B cell (primary cell): ENCODE data around the gene EHF. TPM values are rescaled to one million over a fixed set of nuclear protein-coding genes. Genes with fewer than 3 reads are reported as not detected.

Experiments used
- ATAC-seq: fragments of 200-7000 bp; cut with Tn5 transposase; one replicate; pipeline ENCODE4 v1.10.0; 2021; ENCODE audit warnings: low read depth, mild to moderate bottlenecking, moderate number of reproducible peaks, moderate library complexity
- CTCF ChIA-PET: fragments of 350-600 bp; sonication (Branson Sonifier 250); formaldehyde crosslinking; loops from one replicate; lab custom pipeline; 2021; ENCODE audit warnings: antibody characterized with exemption, inconsistent platforms; lab: Charles Lee
- POLR2A ChIA-PET: fragments of 350-600 bp; sonication (Branson Sonifier 250); formaldehyde crosslinking; loops from one replicate; lab custom pipeline; 2021; ENCODE audit warnings: antibody characterized with exemption; lab: Charles Lee
- DNase-seq: peaks from one replicate; pipeline ENCODE4 v3.0.0; 2013
- H2AFZ ChIP-seq: 2 replicates; pipeline ENCODE4 v1.6.1; 2012; ENCODE audit warnings: mild to moderate bottlenecking, low read depth, low read length; ENCODE audit not compliant: insufficient read depth, poor library complexity, severe bottlenecking
- H3K27ac ChIP-seq, 2 donors: 1 replicate in 1 of 2; 2 replicates in 1 of 2; pipeline ENCODE4 v1.5.1; 2012 to 2013; ENCODE audit warnings: low read length in 2 of 2, mild to moderate bottlenecking in 2 of 2, moderate library complexity in 1 of 2
- H3K27me3 ChIP-seq, 4 experiments: fragments of 200-600 bp in 1 of 4; sonication (generic) in 1 of 4; replicated peaks in 1 of 4; 1 replicate in 2 of 4; 2 replicates in 2 of 4; pipeline versions ENCODE4 v1.6.1 to v1.7.0; 2013 to 2016; ENCODE audit warnings: low read length in 3 of 4, mild to moderate bottlenecking in 2 of 4, mixed read lengths in 1 of 4, moderate library complexity in 1 of 4; ENCODE audit not compliant: insufficient read depth in 4 of 4, control insufficient read depth in 3 of 4; ENCODE audit errors: control extremely low read depth in 1 of 4
- H3K36me3 ChIP-seq, 2 experiments: replicated peaks in 1 of 2; 1 replicate in 1 of 2; 2 replicates in 1 of 2; pipeline versions ENCODE4 v1.6.1 to v1.7.1; 2013; ENCODE audit warnings: low read length in 1 of 2; ENCODE audit not compliant: insufficient read depth in 2 of 2, control insufficient read depth in 1 of 2; ENCODE audit errors: control extremely low read depth in 1 of 2, extremely low read depth in 1 of 2
- H3K4me1 ChIP-seq, 2 donors: fragments of 200-600 bp in 1 of 2; sonication (generic) in 1 of 2; 1 replicate in 1 of 2; 2 replicates in 1 of 2; pipeline versions ENCODE4 v1.5.1 to v1.6.1; 2013 to 2017; ENCODE audit warnings: low read length in 2 of 2; ENCODE audit not compliant: control insufficient read depth in 2 of 2, insufficient read depth in 2 of 2
- H3K4me2 ChIP-seq: replicated peaks from 2 replicates; pipeline ENCODE3; 2012; ENCODE audit warnings: mild to moderate bottlenecking, low read depth, low read length; ENCODE audit not compliant: poor library complexity, severe bottlenecking
- H3K4me3 ChIP-seq, 5 experiments: fragments of 200-600 bp in 1 of 5; sonication (generic) in 1 of 5; 1 replicate in 3 of 5; 2 replicates in 2 of 5; pipeline versions ENCODE4 v1.5.1 to v1.7.0; 2011 to 2016; ENCODE audit warnings: low read length in 4 of 5, mild to moderate bottlenecking in 4 of 5, low read depth in 2 of 5, control low read depth in 1 of 5, moderate library complexity in 1 of 5; ENCODE audit not compliant: insufficient read depth in 1 of 5; ENCODE audit errors: control extremely low read depth in 1 of 5, extremely low read depth in 1 of 5
- H3K79me2 ChIP-seq: fragments of 200-600 bp; sonication (generic); one replicate; pipeline ENCODE4 v1.6.0; 2016; ENCODE audit warnings: low read length; ENCODE audit not compliant: control insufficient read depth, insufficient read depth
- H3K9ac ChIP-seq: fragments of 200-600 bp; sonication (generic); 2 replicates; pipeline ENCODE4 v1.6.1; 2017; ENCODE audit warnings: mild to moderate bottlenecking, low read length, moderate library complexity
- H3K9me3 ChIP-seq, 3 donors: one replicate each; pipeline versions ENCODE4 v1.6.1 to v1.7.1; 2013; ENCODE audit warnings: low read length in 2 of 3; ENCODE audit not compliant: control insufficient read depth in 2 of 3, insufficient read depth in 1 of 3; ENCODE audit errors: control extremely low read depth in 1 of 3
- H4K20me1 ChIP-seq: 2 replicates; pipeline ENCODE4 v1.6.0; 2012; ENCODE audit warnings: mild to moderate bottlenecking, low read length; ENCODE audit not compliant: insufficient read depth, control insufficient read depth, poor library complexity, severe bottlenecking
- H3K27ac Mint-ChIP-seq: one replicate; pipeline ENCODE4 v1.8.0; 2021; ENCODE audit warnings: mixed read lengths
- H3K27me3 Mint-ChIP-seq: one replicate; pipeline ENCODE4 v1.8.0; 2021; ENCODE audit warnings: mixed read lengths
- H3K4me1 Mint-ChIP-seq: one replicate; pipeline ENCODE4 v1.8.0; 2021; ENCODE audit warnings: mixed read lengths
- H3K4me3 Mint-ChIP-seq: one replicate; pipeline ENCODE4 v1.8.0; 2021; ENCODE audit warnings: mixed read lengths
- H3K9me3 Mint-ChIP-seq: one replicate; pipeline ENCODE4 v1.8.0; 2022; ENCODE audit warnings: mixed read lengths; ENCODE audit not compliant: insufficient read depth
- EZH2 ChIP-seq: IDR thresholded peaks from 2 replicates; pipeline ENCODE4 v1.6.1; 2012; ENCODE audit warnings: borderline replicate concordance, low read depth, mild to moderate bottlenecking, moderate library complexity, low read length; ENCODE audit not compliant: insufficient read depth, poor library complexity, severe bottlenecking
- WGBS: methylation state at CpG from one replicate; pipeline ENCODE4 v1.1.5; 2013; ENCODE audit warnings: missing lambda C conversion rate; ENCODE audit not compliant: insufficient coverage; 5-methylcytosine and 5-hydroxymethylcytosine counted together
- intact Hi-C: fragments of 100-400 bp; cut with micrococcal nuclease; formaldehyde crosslinking; loops from one replicate; pipeline ENCODE4 v1.10.0; 2022
- polyA plus RNA-seq: library from polyadenylated mRNA; depleted of rRNA; stranded (reverse); fragments of >200 nt; gene quantifications from 2 replicates; pipeline ENCODE4 v1.2.3, GENCODE V29; 2012
- total RNA-seq, 2 donors: library from RNA; stranded (reverse); fragments of 120-200 nt in 1 of 2; gene quantifications; 1 replicate in 1 of 2; 2 replicates in 1 of 2; pipeline versions ENCODE4 v1.2.3 to v1.2.4, GENCODE V29; 2013 to 2022
- TF ChIP-seq, protein P1 (sequence below): fragments of 200-600 bp; IDR thresholded peaks from one replicate; pipeline ENCODE4 v1.8.0; 2022; ENCODE audit warnings: antibody characterized with exemption, mild to moderate bottlenecking

EHF gene
- total and polyA plus RNA-seq, 2 donors (not counting 1 experiment from before 2014, with no cell fraction given), result not detected

DNA sequence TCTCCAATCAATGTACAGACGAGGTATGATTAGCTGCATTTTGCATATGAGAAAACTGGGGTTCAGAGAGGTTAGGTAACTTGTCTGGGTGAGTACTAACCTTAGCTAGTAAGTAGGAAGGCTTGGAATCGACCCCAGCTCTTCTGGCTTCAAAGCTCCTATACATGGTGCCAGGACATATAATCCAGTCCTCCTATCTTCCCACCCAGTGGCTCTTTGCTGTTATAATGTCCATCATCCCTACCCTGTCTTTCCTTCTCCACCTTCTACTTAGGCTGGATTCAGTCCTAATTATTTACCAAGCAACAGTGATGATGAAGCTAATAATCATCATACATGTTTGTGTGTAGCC is 20.0 kb downstream of the EHF start:
- POLR2A ChIA-PET, result no interaction called here
- WGBS, result 60% methylated on average over 1 of the region's 2 CpGs
- H2AFZ ChIP-seq, result no peak overlapping the region
- Mint-ChIP-seq H3K9me3 (no peaks in the 10 kb centered on the region), H3K4me3 (no peak overlapping the region), H3K4me1 (no peaks in the 10 kb centered on the region), H3K27ac (no peak overlapping the region), H3K27me3 (no peaks in the 10 kb centered on the region)
- no peaks in the 10 kb centered on the region for H3K36me3 ChIP-seq
- no peaks in the 10 kb centered on the region for H3K79me2 ChIP-seq
- no peaks in the 10 kb centered on the region for H3K9me3 ChIP-seq
- no peaks in the 10 kb centered on the region for H3K27me3 ChIP-seq
- intact Hi-C loops, result no loop called here
- H3K4me3 ChIP-seq, result no peak overlapping the region
- no peak overlapping the region for H3K27ac ChIP-seq
- DNase-seq, result no peak
- H3K9ac ChIP-seq, result no peak overlapping the region
- ATAC-seq, result no peak
- no peaks in the 10 kb centered on the region for H3K4me1 ChIP-seq
- no peak overlapping the region for H3K4me2 ChIP-seq
- CTCF ChIA-PET, result no interaction called here
- H4K20me1 ChIP-seq, result no peaks in the 10 kb centered on the region
- TF ChIP-seq, protein P1, sequence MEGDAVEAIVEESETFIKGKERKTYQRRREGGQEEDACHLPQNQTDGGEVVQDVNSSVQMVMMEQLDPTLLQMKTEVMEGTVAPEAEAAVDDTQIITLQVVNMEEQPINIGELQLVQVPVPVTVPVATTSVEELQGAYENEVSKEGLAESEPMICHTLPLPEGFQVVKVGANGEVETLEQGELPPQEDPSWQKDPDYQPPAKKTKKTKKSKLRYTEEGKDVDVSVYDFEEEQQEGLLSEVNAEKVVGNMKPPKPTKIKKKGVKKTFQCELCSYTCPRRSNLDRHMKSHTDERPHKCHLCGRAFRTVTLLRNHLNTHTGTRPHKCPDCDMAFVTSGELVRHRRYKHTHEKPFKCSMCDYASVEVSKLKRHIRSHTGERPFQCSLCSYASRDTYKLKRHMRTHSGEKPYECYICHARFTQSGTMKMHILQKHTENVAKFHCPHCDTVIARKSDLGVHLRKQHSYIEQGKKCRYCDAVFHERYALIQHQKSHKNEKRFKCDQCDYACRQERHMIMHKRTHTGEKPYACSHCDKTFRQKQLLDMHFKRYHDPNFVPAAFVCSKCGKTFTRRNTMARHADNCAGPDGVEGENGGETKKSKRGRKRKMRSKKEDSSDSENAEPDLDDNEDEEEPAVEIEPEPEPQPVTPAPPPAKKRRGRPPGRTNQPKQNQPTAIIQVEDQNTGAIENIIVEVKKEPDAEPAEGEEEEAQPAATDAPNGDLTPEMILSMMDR, result no peak
- TF ChIP-seq EZH2, result no peak

DNA sequence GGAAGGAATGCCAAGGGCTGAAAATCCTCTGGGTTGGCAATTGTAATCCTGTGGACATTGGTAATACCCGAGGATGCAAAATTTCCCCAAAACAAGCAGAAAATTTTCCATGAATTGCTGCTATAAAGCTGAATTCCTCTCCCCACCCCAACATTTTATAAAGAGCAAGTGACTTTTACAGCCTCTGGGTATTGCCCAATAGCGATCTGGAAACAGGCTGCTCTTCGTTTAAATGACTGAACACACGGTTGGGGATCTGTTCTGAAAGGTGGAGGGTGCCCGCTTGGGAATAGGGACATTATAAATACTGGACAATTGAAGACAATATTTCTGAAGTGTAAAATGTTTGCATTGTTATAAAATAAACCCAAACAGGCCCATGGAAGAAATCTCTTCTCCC is 20.6 kb downstream of the EHF start:
- intact Hi-C loops, result no loop called here
- no CpG with 5 or more reads among the region's 5 CpGs for WGBS
- Mint-ChIP-seq H3K4me1 (no peaks in the 10 kb centered on the region), H3K4me3 (no peak overlapping the region), H3K27ac (no peak overlapping the region), H3K27me3 (no peaks in the 10 kb centered on the region), H3K9me3 (no peaks in the 10 kb centered on the region)
- TF ChIP-seq EZH2, result no peak
- TF ChIP-seq, protein P1, result no peak
- H3K27ac ChIP-seq, result no peak overlapping the region
- ChIA-PET POLR2A (no interaction called here), CTCF (no interaction called here)
- H3K4me1 ChIP-seq, result no peaks in the 10 kb centered on the region
- ATAC-seq, result no peak
- no peak overlapping the region for H3K4me2 ChIP-seq
- no peak overlapping the region for H2AFZ ChIP-seq
- no peak overlapping the region for H3K4me3 ChIP-seq
- no peaks in the 10 kb centered on the region for H4K20me1 ChIP-seq
- H3K79me2 ChIP-seq, result no peaks in the 10 kb centered on the region
- no peak overlapping the region for H3K9ac ChIP-seq
- DNase-seq, result no peak
- H3K27me3 ChIP-seq, result no peaks in the 10 kb centered on the region
- no peaks in the 10 kb centered on the region for H3K9me3 ChIP-seq
- no peaks in the 10 kb centered on the region for H3K36me3 ChIP-seq
